Fibroblast of lung (primary cell): Measurements from ENCODE around the gene MRTFA. TPM values are rescaled to one million over a fixed set of nuclear protein-coding genes. Genes with fewer than 3 reads are reported as not detected.

Source experiments
- DNase-seq, 2 donors: peaks; one replicate each; pipeline versions ENCODE4 v3.0.0 to v3.0.0-alpha.2; 2010; ENCODE audit warnings: low read depth in 2 of 2
- H2AFZ ChIP-seq: 2 replicates; pipeline ENCODE4 v1.5.1; 2012; ENCODE audit warnings: low read length, control low read depth, inconsistent platforms
- H3K27ac ChIP-seq: 2 replicates; pipeline ENCODE4 v1.5.1; 2011; ENCODE audit warnings: low read length, control low read depth; ENCODE audit not compliant: insufficient read depth
- H3K27me3 ChIP-seq: 2 replicates; pipeline ENCODE4 v1.5.1; 2011; ENCODE audit warnings: mild to moderate bottlenecking, low read length; ENCODE audit not compliant: control insufficient read depth, insufficient read depth
- H3K36me3 ChIP-seq: 2 replicates; pipeline ENCODE4 v1.5.1; 2011; ENCODE audit warnings: low read length; ENCODE audit not compliant: control insufficient read depth, insufficient read depth
- H3K4me1 ChIP-seq: 2 replicates; pipeline ENCODE4 v1.5.1; 2011; ENCODE audit warnings: low read length; ENCODE audit not compliant: control insufficient read depth, insufficient read depth; ENCODE audit errors: extremely low read depth
- H3K4me2 ChIP-seq: 2 replicates; pipeline ENCODE4 v1.5.1; 2011; ENCODE audit warnings: low read length, control low read depth; ENCODE audit not compliant: insufficient read depth; ENCODE audit errors: extremely low read depth
- H3K4me3 ChIP-seq, 4 experiments: fragments of 200-600 bp in 1 of 4; sonication (generic) in 1 of 4; replicated peaks in 1 of 4; 2 replicates each; pipeline ENCODE4 v1.5.1; 2011 to 2016; ENCODE audit warnings: low read length in 4 of 4, low read depth in 3 of 4, mild to moderate bottlenecking in 3 of 4, control low read depth in 2 of 4, inconsistent platforms in 1 of 4, mixed read lengths in 1 of 4; ENCODE audit not compliant: insufficient read depth in 1 of 4; ENCODE audit errors: control extremely low read depth in 1 of 4
- H3K79me2 ChIP-seq: 2 replicates; pipeline ENCODE4 v1.5.1; 2012; ENCODE audit warnings: mild to moderate bottlenecking, low read length, inconsistent platforms; ENCODE audit not compliant: control insufficient read depth, insufficient read depth
- H3K9ac ChIP-seq: 2 replicates; pipeline ENCODE4 v1.5.1; 2011; ENCODE audit warnings: mild to moderate bottlenecking, low read length, control low read depth; ENCODE audit not compliant: insufficient read depth
- H3K9me3 ChIP-seq: 2 replicates; pipeline ENCODE4 v1.5.1; 2012; ENCODE audit warnings: low read depth, low read length; ENCODE audit not compliant: control insufficient read depth, insufficient read depth
- H4K20me1 ChIP-seq: 2 replicates; pipeline ENCODE4 v1.5.1; 2011; ENCODE audit warnings: low read length; ENCODE audit not compliant: control insufficient read depth, insufficient read depth; ENCODE audit errors: extremely low read depth
- EZH2 ChIP-seq: IDR thresholded peaks from 2 replicates; pipeline ENCODE4 v1.5.1; 2012; ENCODE audit warnings: low read length, control low read depth, mild to moderate bottlenecking; ENCODE audit errors: missing control alignments
- polyA plus RNA-seq, 2 donors: library from polyadenylated mRNA; depleted of rRNA in 1 of 2; stranded (reverse) in 1 of 2; unstranded in 1 of 2; fragments of >200 nt; gene quantifications; 2 replicates each; pipeline ENCODE4 v1.2.1, GENCODE V29; 2011 to 2012; ENCODE audit warnings: missing spikeins in 1 of 2
- total RNA-seq: library from RNA; depleted of rRNA; stranded (reverse); fragments of >200 nt; gene quantifications from 2 replicates; pipeline ENCODE4 v1.2.1, GENCODE V29; 2014
- TF ChIP-seq, protein P1 (sequence below), 2 donors: IDR thresholded peaks in 1 of 2; conservative IDR thresholded peaks in 1 of 2; 1 replicate in 1 of 2; 2 replicates in 1 of 2; pipeline ENCODE4 v1.5.1; 2011 to 2012; ENCODE audit warnings: low read length in 2 of 2, control low read depth in 1 of 2, inconsistent platforms in 1 of 2, low read depth in 1 of 2, mild to moderate bottlenecking in 1 of 2

MRTFA gene
- total and polyA plus RNA-seq, 2 donors (not counting 1 experiment from before 2014, with no cell fraction given): 7.6 to 23.0 TPM

DNA sequence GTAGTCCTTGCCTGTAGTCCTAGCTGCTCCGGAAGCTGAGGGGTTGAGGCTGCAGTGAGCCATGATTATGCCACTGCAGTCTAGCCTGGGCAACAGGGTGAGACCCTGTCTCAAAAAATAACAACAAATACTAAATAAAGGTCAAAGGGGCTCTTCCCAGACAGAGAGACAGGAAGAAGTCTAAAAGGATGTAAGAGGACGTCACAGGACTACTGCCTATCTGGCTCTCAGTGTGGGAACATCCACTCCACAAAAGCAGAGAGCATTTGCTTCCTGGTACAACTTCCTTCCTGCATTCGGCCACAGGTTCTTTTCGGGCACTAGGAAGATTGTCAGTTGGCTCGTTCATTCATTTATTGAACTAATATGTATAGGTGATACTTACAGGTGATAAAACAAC lies 155.5 kb downstream of the MRTFA start:
- Histone ChIP-seq H3K79me2 (peaks cover 4% of the 10 kb centered on the region), H3K27me3 (no peaks in the 10 kb centered on the region), H3K9ac (no peak overlapping the region), H3K27ac (no peak overlapping the region), H3K4me2 (no peak overlapping the region), H3K9me3 (no peaks in the 10 kb centered on the region), H3K4me1 (peaks cover 9% of the 10 kb centered on the region), H3K36me3 (no peaks in the 10 kb centered on the region), H3K4me3 (no peak overlapping the region), H2AFZ (no peak overlapping the region), H4K20me1 (no peaks in the 10 kb centered on the region)
- no peak for DNase-seq
- TF ChIP-seq, protein P1, sequence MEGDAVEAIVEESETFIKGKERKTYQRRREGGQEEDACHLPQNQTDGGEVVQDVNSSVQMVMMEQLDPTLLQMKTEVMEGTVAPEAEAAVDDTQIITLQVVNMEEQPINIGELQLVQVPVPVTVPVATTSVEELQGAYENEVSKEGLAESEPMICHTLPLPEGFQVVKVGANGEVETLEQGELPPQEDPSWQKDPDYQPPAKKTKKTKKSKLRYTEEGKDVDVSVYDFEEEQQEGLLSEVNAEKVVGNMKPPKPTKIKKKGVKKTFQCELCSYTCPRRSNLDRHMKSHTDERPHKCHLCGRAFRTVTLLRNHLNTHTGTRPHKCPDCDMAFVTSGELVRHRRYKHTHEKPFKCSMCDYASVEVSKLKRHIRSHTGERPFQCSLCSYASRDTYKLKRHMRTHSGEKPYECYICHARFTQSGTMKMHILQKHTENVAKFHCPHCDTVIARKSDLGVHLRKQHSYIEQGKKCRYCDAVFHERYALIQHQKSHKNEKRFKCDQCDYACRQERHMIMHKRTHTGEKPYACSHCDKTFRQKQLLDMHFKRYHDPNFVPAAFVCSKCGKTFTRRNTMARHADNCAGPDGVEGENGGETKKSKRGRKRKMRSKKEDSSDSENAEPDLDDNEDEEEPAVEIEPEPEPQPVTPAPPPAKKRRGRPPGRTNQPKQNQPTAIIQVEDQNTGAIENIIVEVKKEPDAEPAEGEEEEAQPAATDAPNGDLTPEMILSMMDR (conservative IDR thresholded peaks at IDR 0.05 in 1 of 2, IDR thresholded peaks at IDR 0.05 in 1 of 2; ENCODE audit: low read depth in 1 of 2, low read length in 2 of 2): no peak
- TF ChIP-seq EZH2: no peak

DNA sequence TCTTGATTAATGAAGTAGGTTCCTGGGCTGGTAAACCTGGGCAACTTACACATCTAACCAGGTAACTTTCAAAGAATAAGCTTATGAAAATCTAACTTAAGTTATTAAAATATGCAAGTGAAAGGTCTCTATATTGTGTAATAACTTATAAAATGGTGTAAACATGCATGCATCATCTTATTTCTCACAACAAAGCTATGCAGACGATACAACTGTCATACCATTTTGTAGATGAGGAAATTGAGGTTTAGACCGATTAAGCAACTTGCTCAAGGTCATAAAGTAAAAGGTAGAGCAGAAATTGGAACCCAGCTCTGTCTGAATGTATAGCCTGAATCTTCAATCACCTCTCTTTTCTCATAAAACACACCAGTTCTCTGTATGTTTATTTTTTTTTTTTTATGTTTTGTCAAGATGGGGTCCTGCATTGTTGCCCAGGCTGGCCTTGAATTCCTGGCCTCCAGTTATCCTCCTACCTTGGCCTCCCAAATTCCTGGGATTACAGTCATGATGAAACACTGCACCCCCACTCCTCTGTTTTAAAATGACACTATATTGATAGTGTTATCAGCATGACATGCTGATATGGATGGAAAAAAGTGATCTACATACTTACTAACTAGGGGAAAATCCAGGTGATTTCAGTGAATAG lies 156.5 kb downstream of the MRTFA start:
- H3K4me1 ChIP-seq: peaks cover 2% of the 10 kb centered on the region
- H3K36me3 ChIP-seq: no peaks in the 10 kb centered on the region
- H3K4me2 ChIP-seq: no peak overlapping the region
- no peak overlapping the region for H2AFZ ChIP-seq
- TF ChIP-seq EZH2: no peak
- TF ChIP-seq, protein P1 (conservative IDR thresholded peaks at IDR 0.05 in 1 of 2, IDR thresholded peaks at IDR 0.05 in 1 of 2; ENCODE audit: low read depth in 1 of 2, low read length in 2 of 2): no peak
- H3K9me3 ChIP-seq: no peaks in the 10 kb centered on the region
- no peak overlapping the region for H3K27ac ChIP-seq
- H3K4me3 ChIP-seq: no peak overlapping the region
- H3K27me3 ChIP-seq: no peaks in the 10 kb centered on the region
- H3K79me2 ChIP-seq: peaks cover 2% of the 10 kb centered on the region
- H4K20me1 ChIP-seq: no peaks in the 10 kb centered on the region
- H3K9ac ChIP-seq: no peak overlapping the region
- peak; percentile 29 to 56 for DNase-seq

DNA sequence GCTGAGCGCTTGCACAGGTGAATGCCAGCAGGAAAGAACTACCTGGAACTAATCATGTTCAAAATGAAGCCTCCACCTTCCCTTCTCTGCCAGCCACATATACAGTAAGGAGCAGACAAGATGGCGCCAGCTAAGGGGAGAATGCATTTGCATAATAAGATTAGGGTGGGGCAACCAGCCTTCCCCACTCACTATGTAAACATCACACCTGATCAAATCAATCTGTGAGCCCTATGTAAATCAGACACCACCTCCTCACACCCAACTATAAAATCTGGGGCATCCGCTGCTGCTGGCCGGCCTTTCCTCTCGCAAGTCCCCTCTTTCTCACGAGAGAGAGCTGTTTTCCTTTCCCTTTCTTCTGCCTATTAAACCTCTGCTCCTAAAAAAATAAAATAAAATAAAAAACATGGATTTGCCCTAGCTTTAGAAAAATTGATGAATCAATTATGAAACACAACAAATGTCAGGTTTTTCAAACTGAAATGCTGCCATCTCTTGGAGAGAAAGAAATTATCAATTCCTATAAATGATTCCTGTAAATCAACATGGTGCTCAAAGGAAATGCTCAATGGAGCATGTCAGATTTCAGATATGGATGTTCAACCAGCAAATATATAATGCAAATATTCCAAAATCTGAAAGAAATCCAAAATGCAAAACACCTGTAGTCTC lies 157.3 kb downstream of the MRTFA start:
- no peak overlapping the region for H3K4me3 ChIP-seq
- no peaks in the 10 kb centered on the region for H4K20me1 ChIP-seq
- H3K36me3 ChIP-seq: no peaks in the 10 kb centered on the region
- TF ChIP-seq EZH2: no peak
- TF ChIP-seq, protein P1 (conservative IDR thresholded peaks at IDR 0.05 in 1 of 2, IDR thresholded peaks at IDR 0.05 in 1 of 2; ENCODE audit: low read depth in 1 of 2, low read length in 2 of 2): no peak
- no peak for DNase-seq
- H3K27me3 ChIP-seq: no peaks in the 10 kb centered on the region
- H3K27ac ChIP-seq: no peak overlapping the region
- H2AFZ ChIP-seq: no peak overlapping the region
- peaks cover 2% of the 10 kb centered on the region for H3K4me1 ChIP-seq
- H3K9me3 ChIP-seq: no peaks in the 10 kb centered on the region
- H3K9ac ChIP-seq: no peak overlapping the region
- H3K4me2 ChIP-seq: no peak overlapping the region
- peaks cover 2% of the 10 kb centered on the region for H3K79me2 ChIP-seq
